B cell (primary cell): Measurements from ENCODE around the gene COBL. TPM values are rescaled to one million over a fixed set of nuclear protein-coding genes. Genes with fewer than 3 reads are reported as not detected.

Experiments used
- ATAC-seq: fragments of 200-7000 bp; cut with Tn5 transposase; one replicate; pipeline ENCODE4 v1.10.0; 2021; ENCODE audit warnings: low read depth, mild to moderate bottlenecking, moderate number of reproducible peaks, moderate library complexity
- CTCF ChIA-PET: fragments of 350-600 bp; sonication (Branson Sonifier 250); formaldehyde crosslinking; loops from one replicate; lab custom pipeline; 2021; ENCODE audit warnings: antibody characterized with exemption, inconsistent platforms; lab: Charles Lee
- POLR2A ChIA-PET: fragments of 350-600 bp; sonication (Branson Sonifier 250); formaldehyde crosslinking; loops from one replicate; lab custom pipeline; 2021; ENCODE audit warnings: antibody characterized with exemption; lab: Charles Lee
- DNase-seq: peaks from one replicate; pipeline ENCODE4 v3.0.0; 2013
- H2AFZ ChIP-seq: 2 replicates; pipeline ENCODE4 v1.6.1; 2012; ENCODE audit warnings: mild to moderate bottlenecking, low read depth, low read length; ENCODE audit not compliant: insufficient read depth, poor library complexity, severe bottlenecking
- H3K27ac ChIP-seq, 2 donors: 1 replicate in 1 of 2; 2 replicates in 1 of 2; pipeline ENCODE4 v1.5.1; 2012 to 2013; ENCODE audit warnings: low read length in 2 of 2, mild to moderate bottlenecking in 2 of 2, moderate library complexity in 1 of 2
- H3K27me3 ChIP-seq, 4 experiments: fragments of 200-600 bp in 1 of 4; sonication (generic) in 1 of 4; replicated peaks in 1 of 4; 1 replicate in 2 of 4; 2 replicates in 2 of 4; pipeline versions ENCODE4 v1.6.1 to v1.7.0; 2013 to 2016; ENCODE audit warnings: low read length in 3 of 4, mild to moderate bottlenecking in 2 of 4, mixed read lengths in 1 of 4, moderate library complexity in 1 of 4; ENCODE audit not compliant: insufficient read depth in 4 of 4, control insufficient read depth in 3 of 4; ENCODE audit errors: control extremely low read depth in 1 of 4
- H3K36me3 ChIP-seq, 2 experiments: replicated peaks in 1 of 2; 1 replicate in 1 of 2; 2 replicates in 1 of 2; pipeline versions ENCODE4 v1.6.1 to v1.7.1; 2013; ENCODE audit warnings: low read length in 1 of 2; ENCODE audit not compliant: insufficient read depth in 2 of 2, control insufficient read depth in 1 of 2; ENCODE audit errors: control extremely low read depth in 1 of 2, extremely low read depth in 1 of 2
- H3K4me1 ChIP-seq, 2 donors: fragments of 200-600 bp in 1 of 2; sonication (generic) in 1 of 2; 1 replicate in 1 of 2; 2 replicates in 1 of 2; pipeline versions ENCODE4 v1.5.1 to v1.6.1; 2013 to 2017; ENCODE audit warnings: low read length in 2 of 2; ENCODE audit not compliant: control insufficient read depth in 2 of 2, insufficient read depth in 2 of 2
- H3K4me2 ChIP-seq: replicated peaks from 2 replicates; pipeline ENCODE3; 2012; ENCODE audit warnings: mild to moderate bottlenecking, low read depth, low read length; ENCODE audit not compliant: poor library complexity, severe bottlenecking
- H3K4me3 ChIP-seq, 5 experiments: fragments of 200-600 bp in 1 of 5; sonication (generic) in 1 of 5; 1 replicate in 3 of 5; 2 replicates in 2 of 5; pipeline versions ENCODE4 v1.5.1 to v1.7.0; 2011 to 2016; ENCODE audit warnings: low read length in 4 of 5, mild to moderate bottlenecking in 4 of 5, low read depth in 2 of 5, control low read depth in 1 of 5, moderate library complexity in 1 of 5; ENCODE audit not compliant: insufficient read depth in 1 of 5; ENCODE audit errors: control extremely low read depth in 1 of 5, extremely low read depth in 1 of 5
- H3K79me2 ChIP-seq: fragments of 200-600 bp; sonication (generic); one replicate; pipeline ENCODE4 v1.6.0; 2016; ENCODE audit warnings: low read length; ENCODE audit not compliant: control insufficient read depth, insufficient read depth
- H3K9ac ChIP-seq: fragments of 200-600 bp; sonication (generic); 2 replicates; pipeline ENCODE4 v1.6.1; 2017; ENCODE audit warnings: mild to moderate bottlenecking, low read length, moderate library complexity
- H3K9me3 ChIP-seq, 3 donors: one replicate each; pipeline versions ENCODE4 v1.6.1 to v1.7.1; 2013; ENCODE audit warnings: low read length in 2 of 3; ENCODE audit not compliant: control insufficient read depth in 2 of 3, insufficient read depth in 1 of 3; ENCODE audit errors: control extremely low read depth in 1 of 3
- H4K20me1 ChIP-seq: 2 replicates; pipeline ENCODE4 v1.6.0; 2012; ENCODE audit warnings: mild to moderate bottlenecking, low read length; ENCODE audit not compliant: insufficient read depth, control insufficient read depth, poor library complexity, severe bottlenecking
- H3K27ac Mint-ChIP-seq: one replicate; pipeline ENCODE4 v1.8.0; 2021; ENCODE audit warnings: mixed read lengths
- H3K27me3 Mint-ChIP-seq: one replicate; pipeline ENCODE4 v1.8.0; 2021; ENCODE audit warnings: mixed read lengths
- H3K4me1 Mint-ChIP-seq: one replicate; pipeline ENCODE4 v1.8.0; 2021; ENCODE audit warnings: mixed read lengths
- H3K4me3 Mint-ChIP-seq: one replicate; pipeline ENCODE4 v1.8.0; 2021; ENCODE audit warnings: mixed read lengths
- H3K9me3 Mint-ChIP-seq: one replicate; pipeline ENCODE4 v1.8.0; 2022; ENCODE audit warnings: mixed read lengths; ENCODE audit not compliant: insufficient read depth
- EZH2 ChIP-seq: IDR thresholded peaks from 2 replicates; pipeline ENCODE4 v1.6.1; 2012; ENCODE audit warnings: borderline replicate concordance, low read depth, mild to moderate bottlenecking, moderate library complexity, low read length; ENCODE audit not compliant: insufficient read depth, poor library complexity, severe bottlenecking
- WGBS: methylation state at CpG from one replicate; pipeline ENCODE4 v1.1.5; 2013; ENCODE audit warnings: missing lambda C conversion rate; ENCODE audit not compliant: insufficient coverage; 5-methylcytosine and 5-hydroxymethylcytosine counted together
- intact Hi-C: fragments of 100-400 bp; cut with micrococcal nuclease; formaldehyde crosslinking; loops from one replicate; pipeline ENCODE4 v1.10.0; 2022
- polyA plus RNA-seq: library from polyadenylated mRNA; depleted of rRNA; stranded (reverse); fragments of >200 nt; gene quantifications from 2 replicates; pipeline ENCODE4 v1.2.3, GENCODE V29; 2012
- total RNA-seq, 2 donors: library from RNA; stranded (reverse); fragments of 120-200 nt in 1 of 2; gene quantifications; 1 replicate in 1 of 2; 2 replicates in 1 of 2; pipeline versions ENCODE4 v1.2.3 to v1.2.4, GENCODE V29; 2013 to 2022
- TF ChIP-seq, protein P1 (sequence below): fragments of 200-600 bp; IDR thresholded peaks from one replicate; pipeline ENCODE4 v1.8.0; 2022; ENCODE audit warnings: antibody characterized with exemption, mild to moderate bottlenecking

Gene COBL
- total and polyA plus RNA-seq, 2 donors (not counting 1 experiment from before 2014, with no cell fraction given) = not detected

DNA sequence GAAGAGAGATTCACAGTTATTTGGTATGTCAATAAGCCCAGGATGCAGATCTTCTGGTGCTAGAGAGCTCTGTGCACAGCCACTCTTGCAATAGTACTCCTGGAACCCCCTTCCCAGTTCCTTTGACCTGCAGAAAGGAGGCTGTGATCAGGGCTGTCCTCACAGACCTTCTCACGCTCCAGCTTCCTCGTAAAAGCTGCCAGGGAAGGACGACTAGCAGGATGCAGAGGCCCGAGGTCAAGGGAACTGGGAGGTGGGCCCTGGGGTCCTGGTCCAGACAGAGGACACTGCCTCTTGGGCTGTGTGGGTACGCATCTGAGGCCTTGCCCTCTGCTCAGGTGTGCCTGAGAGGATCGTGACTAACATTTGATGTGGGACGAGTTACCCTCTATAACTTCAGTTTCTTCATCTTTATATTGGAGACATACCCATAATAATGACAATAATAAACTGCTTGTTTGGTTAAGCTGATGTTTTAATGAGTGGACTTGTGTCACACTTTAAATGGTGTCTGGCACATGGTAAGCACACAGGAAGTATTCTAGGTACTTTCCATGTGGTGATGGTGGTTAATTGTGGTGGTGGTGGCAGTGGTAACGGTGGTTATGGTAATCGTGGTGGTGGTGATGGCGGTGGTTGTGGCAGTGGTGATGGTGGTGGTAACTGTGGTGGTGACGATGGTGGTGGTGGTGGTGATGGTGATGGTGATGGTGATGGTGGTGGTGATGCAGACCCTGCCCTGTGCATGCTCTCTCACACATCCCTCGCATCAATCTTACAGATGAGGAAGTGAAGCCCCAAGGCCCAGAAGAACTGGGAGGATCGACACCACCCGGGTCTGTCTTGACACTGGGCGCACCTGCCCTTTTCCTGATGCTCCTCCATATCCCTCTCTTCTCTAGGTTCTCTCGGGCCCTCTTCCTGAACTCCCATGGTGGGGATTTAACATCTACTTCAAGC, 298.8 kb downstream of the COBL start:
- DNase-seq (no peak), ATAC-seq (no peak)
- H3K27ac ChIP-seq = no peak overlapping the region
- CTCF ChIA-PET = no interaction called here
- H3K4me3 Mint-ChIP-seq = no peak overlapping the region
- no peaks in the 10 kb centered on the region for H3K4me1 Mint-ChIP-seq
- H3K9me3 Mint-ChIP-seq = no peaks in the 10 kb centered on the region
- no peaks in the 10 kb centered on the region for H3K27me3 ChIP-seq
- no peak overlapping the region for H2AFZ ChIP-seq
- H3K27me3 Mint-ChIP-seq = no peaks in the 10 kb centered on the region
- H4K20me1 ChIP-seq = no peaks in the 10 kb centered on the region
- WGBS = 95% methylated on average over 10 of the region's 16 CpGs
- H3K4me2 ChIP-seq = no peak overlapping the region
- H3K79me2 ChIP-seq = no peaks in the 10 kb centered on the region
- H3K27ac Mint-ChIP-seq = no peak overlapping the region
- POLR2A ChIA-PET = no interaction called here
- H3K36me3 ChIP-seq = no peaks in the 10 kb centered on the region
- H3K4me3 ChIP-seq = no peak overlapping the region
- TF ChIP-seq, protein P1, sequence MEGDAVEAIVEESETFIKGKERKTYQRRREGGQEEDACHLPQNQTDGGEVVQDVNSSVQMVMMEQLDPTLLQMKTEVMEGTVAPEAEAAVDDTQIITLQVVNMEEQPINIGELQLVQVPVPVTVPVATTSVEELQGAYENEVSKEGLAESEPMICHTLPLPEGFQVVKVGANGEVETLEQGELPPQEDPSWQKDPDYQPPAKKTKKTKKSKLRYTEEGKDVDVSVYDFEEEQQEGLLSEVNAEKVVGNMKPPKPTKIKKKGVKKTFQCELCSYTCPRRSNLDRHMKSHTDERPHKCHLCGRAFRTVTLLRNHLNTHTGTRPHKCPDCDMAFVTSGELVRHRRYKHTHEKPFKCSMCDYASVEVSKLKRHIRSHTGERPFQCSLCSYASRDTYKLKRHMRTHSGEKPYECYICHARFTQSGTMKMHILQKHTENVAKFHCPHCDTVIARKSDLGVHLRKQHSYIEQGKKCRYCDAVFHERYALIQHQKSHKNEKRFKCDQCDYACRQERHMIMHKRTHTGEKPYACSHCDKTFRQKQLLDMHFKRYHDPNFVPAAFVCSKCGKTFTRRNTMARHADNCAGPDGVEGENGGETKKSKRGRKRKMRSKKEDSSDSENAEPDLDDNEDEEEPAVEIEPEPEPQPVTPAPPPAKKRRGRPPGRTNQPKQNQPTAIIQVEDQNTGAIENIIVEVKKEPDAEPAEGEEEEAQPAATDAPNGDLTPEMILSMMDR = no peak
- TF ChIP-seq EZH2 = no peak
- H3K9me3 ChIP-seq = no peaks in the 10 kb centered on the region
- intact Hi-C loops = no loop called here
- H3K9ac ChIP-seq = no peak overlapping the region
- no peaks in the 10 kb centered on the region for H3K4me1 ChIP-seq

DNA sequence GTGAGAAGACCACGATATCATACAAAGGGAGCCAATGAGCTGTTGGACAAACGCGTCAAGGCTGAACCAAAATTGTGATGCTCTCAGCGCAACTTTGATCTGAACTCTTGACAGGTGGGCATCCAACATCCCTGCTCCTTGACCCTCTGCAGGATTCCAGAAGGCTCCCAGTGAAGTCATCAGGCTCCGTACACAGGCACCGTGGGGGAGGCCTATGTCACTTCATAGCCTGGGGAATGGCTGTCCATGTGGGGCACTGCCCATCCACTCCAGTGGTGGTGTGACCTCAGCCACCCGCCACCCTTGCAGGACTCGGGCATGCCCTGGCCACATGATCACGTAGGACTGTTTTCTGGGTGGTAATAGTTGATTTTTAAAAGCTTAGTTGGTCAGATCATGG, 300.1 kb downstream of the COBL start:
- Histone ChIP-seq H3K9ac (no peak overlapping the region), H3K27ac (no peak overlapping the region), H3K36me3 (no peaks in the 10 kb centered on the region), H3K4me3 (no peak overlapping the region), H2AFZ (no peak overlapping the region), H3K9me3 (no peaks in the 10 kb centered on the region), H3K79me2 (no peaks in the 10 kb centered on the region), H3K4me2 (no peak overlapping the region), H3K27me3 (no peaks in the 10 kb centered on the region), H4K20me1 (no peaks in the 10 kb centered on the region), H3K4me1 (no peaks in the 10 kb centered on the region)
- no peaks in the 10 kb centered on the region for H3K9me3 Mint-ChIP-seq
- H3K4me1 Mint-ChIP-seq = no peaks in the 10 kb centered on the region
- WGBS = 97% methylated on average over 7 of the region's 9 CpGs
- TF ChIP-seq, protein P1 = no peak
- no peak for TF ChIP-seq EZH2
- no peaks in the 10 kb centered on the region for H3K27me3 Mint-ChIP-seq
- intact Hi-C loops = no loop called here
- no peak overlapping the region for H3K27ac Mint-ChIP-seq
- CTCF ChIA-PET = no interaction called here
- H3K4me3 Mint-ChIP-seq = no peak overlapping the region
- POLR2A ChIA-PET = no interaction called here
- ATAC-seq = no peak
- DNase-seq = no peak
